Ovary (tissue), 3 donors: Measurements from ENCODE around the gene MRPL55.

Experiments used
- POLR2A ChIP-seq: fragments of 450-650 bp; IDR thresholded peaks from one replicate; pipeline ENCODE4 v1.6.1; 2017; ENCODE audit warnings: antibody characterized with exemption, mild to moderate bottlenecking, moderate library complexity
- TF ChIP-seq, protein P1 (sequence below), 3 donors: fragments of 450-650 bp in 2 of 3; fragments of 200-600 bp in 1 of 3; IDR thresholded peaks; one replicate each; pipeline versions ENCODE4 v1.5.1 to v1.8.0; 2016 to 2022; ENCODE audit warnings: antibody characterized with exemption in 3 of 3, mild to moderate bottlenecking in 1 of 3
- donor health status: DM: no; HTN: no; CAD: no.

DNA sequence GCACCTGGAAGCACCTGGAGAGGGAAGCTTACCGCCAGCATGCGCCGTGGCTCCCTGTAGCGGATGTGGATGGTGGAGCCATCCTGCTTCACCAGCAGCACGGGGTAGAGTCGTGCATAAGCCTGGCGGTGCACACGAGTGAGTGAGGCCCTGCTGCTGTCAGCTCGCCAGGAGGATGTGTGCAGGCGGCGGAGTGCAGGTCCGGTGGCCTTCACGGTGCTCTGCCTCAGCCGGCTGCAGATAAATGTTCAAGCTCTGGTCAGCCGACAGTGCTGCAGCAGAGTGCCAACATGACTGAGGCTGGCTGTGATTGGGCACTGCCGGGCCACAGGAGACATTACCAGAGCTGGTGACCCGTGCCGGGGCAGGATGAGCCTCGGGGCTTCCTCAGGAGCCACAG is 1.5 kb downstream of the MRPL55 start:
- TF ChIP-seq POLR2A = no peak
- TF ChIP-seq, protein P1, sequence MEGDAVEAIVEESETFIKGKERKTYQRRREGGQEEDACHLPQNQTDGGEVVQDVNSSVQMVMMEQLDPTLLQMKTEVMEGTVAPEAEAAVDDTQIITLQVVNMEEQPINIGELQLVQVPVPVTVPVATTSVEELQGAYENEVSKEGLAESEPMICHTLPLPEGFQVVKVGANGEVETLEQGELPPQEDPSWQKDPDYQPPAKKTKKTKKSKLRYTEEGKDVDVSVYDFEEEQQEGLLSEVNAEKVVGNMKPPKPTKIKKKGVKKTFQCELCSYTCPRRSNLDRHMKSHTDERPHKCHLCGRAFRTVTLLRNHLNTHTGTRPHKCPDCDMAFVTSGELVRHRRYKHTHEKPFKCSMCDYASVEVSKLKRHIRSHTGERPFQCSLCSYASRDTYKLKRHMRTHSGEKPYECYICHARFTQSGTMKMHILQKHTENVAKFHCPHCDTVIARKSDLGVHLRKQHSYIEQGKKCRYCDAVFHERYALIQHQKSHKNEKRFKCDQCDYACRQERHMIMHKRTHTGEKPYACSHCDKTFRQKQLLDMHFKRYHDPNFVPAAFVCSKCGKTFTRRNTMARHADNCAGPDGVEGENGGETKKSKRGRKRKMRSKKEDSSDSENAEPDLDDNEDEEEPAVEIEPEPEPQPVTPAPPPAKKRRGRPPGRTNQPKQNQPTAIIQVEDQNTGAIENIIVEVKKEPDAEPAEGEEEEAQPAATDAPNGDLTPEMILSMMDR (IDR thresholded peaks at IDR 0.05) = no peak
